Jurkat, Clone E6-1 (cell line): ENCODE results near the gene CLCNKB.

Source experiments
- DNase-seq: peaks from one replicate; pipeline ENCODE4 v3.0.0-alpha.2; 2011; ENCODE audit warnings: low read depth, low spot score
- H3K4me3 ChIP-seq: 2 replicates; pipeline ENCODE4 v1.5.1; 2011; ENCODE audit warnings: mild to moderate bottlenecking, low read length, control low read depth, moderate library complexity

The CLCNKB gene

DNA sequence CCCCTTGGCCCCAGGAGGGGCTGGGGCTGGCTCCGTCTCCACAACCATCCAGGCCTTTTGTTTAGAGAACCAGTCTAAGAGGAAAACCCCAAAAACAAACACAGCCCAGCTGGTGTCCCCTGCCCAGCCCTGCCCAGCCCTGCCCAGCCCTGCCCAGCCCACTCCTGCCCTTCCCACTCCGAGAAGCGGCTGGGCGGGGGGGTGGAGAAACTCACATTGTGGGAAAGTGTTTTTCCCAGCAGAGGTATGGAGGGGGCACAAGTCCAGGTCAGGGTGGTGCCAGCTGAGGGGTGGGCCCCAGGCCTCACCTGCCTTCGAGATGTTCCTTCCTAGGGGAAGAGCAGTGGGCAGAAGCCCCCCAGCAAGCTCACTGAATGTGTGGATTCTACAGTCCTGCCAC lies 39.9 kb downstream of the CLCNKB start:
- no peak overlapping the region for H3K4me3 ChIP-seq
- DNase-seq = no peak

DNA sequence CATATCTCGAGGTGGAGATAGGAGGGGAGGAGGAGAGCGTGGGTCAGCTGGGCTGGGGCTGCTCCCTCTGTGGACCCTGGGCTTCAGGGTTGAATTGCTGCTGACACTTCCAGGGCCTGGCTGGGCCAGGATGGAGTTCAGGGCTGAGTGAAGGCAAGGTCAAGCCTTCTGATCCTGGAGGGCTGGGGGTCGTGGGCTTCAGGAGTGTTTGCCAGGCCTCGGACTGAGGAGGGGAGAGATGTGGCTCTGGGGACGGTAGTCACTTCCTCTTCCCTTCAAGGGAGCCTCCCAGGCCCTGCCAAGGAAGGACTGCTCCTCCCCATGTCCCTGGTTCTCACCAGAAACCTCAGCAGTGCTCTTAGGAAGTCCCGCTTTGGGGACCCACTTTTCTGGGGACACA lies 41.9 kb downstream of the CLCNKB start:
- DNase-seq = no peak
- H3K4me3 ChIP-seq = no peak overlapping the region

DNA sequence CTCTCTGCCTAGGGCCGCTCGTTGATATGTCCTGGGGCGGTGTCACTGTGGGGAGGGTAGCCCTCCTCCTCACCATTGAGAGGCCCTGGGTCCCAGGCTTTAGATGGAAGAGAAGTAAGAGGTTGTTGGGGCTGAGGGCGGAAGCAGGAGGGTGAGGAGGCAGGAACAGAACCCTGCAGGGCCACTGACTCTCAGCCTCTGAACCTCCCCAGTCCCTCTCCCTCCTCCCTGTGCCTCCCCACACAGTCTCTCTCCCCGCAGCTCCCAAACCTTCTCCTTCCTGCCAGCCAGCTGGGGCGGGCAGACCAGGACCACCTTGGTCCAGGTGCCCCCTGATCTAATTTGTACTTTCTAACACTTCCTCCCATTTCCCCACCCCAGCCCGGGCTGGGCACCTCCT lies 44.2 kb downstream of the CLCNKB start:
- no peak for DNase-seq
- H3K4me3 ChIP-seq = no peak overlapping the region

DNA sequence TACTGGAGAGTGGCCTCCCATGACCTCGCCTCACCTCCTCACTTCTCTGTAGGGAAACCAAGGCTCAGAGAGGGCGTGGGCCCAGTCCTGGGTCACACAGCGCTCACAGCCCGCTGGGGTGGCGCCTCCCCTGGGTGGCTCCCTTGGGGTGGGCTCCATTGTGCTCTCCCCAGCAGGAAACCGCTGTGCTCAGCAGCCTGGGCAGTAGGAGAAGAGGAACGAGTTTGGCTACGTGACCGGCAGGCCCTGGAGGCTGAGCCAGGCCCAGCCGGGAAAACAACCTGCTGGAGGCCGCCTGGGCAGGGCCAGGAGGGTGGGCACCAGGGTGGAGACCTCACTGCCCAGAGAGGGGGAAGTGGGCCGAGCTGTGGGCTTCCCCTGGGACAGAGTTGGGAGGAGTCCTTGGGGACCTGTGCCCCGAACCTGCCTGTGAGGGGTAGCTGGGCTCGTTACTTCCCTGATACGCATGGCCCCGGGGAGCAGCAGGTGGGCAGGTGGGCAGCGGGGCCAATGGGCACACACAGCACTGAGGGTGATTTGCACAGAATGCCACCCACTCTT lies 44.8 kb downstream of the CLCNKB start:
- no peak overlapping the region for H3K4me3 ChIP-seq
- no peak for DNase-seq

DNA sequence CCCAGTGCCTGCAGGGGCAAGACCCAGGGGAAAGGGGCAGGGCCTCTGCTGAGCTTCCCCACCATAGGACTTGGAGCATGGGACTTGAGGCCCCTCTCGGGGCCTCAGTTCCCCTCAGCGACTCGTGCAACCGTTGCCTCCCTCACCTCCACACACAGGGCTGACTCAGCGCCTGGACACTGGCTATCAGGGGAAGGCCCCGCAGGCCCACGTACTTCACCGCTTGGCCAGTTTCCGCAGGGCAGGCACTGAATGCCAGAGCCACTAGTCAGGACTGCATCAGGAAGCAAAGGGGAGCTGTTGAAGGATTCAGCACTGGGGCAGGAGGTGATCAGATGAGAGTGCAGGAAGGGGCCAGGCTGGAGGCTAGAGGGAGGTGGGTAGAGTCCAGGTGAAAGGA lies 45.4 kb downstream of the CLCNKB start:
- no peak for DNase-seq
- H3K4me3 ChIP-seq = no peak overlapping the region

DNA sequence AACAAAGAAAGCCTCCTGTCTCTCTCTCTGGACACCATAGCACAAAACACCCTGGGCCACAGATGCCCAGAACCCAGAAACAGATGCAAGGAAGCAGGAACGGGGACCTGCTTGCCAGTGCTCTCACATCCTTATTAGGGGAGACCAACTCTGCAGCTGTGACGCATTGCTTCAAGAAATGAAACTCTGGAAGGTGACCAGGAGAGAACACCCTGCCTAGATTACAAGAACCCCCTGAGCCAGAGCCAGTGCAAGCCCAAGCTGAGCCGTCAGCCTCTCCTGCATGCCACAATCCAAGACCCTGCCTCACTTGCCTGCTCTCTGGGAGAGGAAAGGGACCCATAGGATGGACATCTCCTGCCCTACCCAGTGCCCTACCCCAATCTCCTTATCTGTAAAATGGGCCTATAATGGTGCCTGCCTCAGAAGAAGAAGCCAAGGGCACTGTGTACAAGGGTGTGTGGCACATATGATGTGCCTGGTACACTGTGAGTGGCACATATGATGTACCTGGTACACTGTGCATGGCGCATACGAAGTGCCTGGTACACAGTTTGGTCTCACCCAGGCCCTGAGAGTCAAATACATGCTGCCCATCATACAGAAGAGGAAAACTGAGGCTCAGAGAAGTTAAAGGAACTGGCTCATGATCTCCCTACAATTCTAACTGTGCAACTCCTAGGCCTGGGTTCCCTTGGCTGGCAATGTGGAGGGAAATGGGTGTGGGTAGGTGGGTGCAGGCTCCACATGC lies 46.7 kb downstream of the CLCNKB start:
- DNase-seq = no peak
- H3K4me3 ChIP-seq = no peak overlapping the region

DNA sequence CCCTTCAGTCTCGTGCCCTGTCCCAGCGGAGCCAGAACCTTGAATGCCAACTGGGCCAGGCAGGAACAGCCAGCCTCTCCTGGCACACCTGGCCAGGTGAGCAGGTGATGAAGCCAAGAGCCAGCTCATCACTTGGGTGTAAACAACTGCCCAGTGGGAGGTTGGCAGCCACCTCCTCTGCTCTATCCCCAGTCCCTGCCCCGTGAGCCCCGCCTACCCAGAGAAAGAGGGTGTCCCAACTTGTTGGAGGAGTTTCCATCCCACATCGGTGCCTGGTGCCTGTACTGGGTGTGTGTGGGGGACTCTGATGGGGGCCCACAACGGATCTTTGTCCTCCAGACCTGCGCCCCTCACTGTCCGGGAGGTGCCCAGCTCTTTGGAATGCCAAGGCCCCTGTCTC lies 47.7 kb downstream of the CLCNKB start:
- no peak overlapping the region for H3K4me3 ChIP-seq

DNA sequence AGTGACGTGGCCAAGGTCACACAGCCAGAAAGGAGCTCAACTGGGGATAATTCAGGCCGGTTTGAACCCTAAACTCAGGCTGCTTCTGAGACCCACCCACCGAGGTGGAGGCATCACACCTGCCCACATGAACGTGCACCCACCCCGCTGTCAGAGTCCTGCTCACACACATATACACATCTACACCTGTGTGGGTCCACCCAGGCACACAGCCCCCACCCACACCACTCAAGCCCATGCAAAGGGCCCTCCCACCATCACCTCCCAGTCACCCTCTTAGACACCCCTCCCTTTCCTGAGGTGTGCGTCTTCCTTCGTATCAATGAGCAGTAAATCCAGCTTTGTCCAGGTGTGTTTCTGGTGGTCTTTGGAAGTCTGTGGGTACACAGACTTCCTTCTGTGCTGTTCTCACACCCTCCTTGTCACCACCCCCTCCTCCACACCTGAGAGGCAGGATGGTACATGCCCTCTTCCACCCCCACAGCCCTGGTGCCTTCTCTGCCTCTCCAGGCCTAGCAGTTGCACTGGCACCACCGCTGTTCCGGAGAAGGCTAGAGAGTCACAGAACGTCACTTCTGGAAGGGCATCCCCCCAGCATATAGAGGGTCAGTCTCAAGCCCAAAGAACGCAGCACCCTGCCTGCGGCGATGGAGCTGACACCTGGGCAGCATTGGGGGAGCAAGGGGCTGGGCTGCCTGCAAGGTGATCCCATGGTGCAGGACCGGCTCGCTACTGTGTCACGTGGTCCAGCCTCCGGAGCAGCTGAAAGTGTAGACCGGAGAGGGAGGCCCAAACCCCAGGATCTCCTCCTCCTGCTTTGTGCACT lies 48.7 kb downstream of the CLCNKB start:
- DNase-seq = no peak
- no peak overlapping the region for H3K4me3 ChIP-seq

More for the DNA sequence above, 47.7 kb downstream of the CLCNKB start:
- no peak for DNase-seq

DNA sequence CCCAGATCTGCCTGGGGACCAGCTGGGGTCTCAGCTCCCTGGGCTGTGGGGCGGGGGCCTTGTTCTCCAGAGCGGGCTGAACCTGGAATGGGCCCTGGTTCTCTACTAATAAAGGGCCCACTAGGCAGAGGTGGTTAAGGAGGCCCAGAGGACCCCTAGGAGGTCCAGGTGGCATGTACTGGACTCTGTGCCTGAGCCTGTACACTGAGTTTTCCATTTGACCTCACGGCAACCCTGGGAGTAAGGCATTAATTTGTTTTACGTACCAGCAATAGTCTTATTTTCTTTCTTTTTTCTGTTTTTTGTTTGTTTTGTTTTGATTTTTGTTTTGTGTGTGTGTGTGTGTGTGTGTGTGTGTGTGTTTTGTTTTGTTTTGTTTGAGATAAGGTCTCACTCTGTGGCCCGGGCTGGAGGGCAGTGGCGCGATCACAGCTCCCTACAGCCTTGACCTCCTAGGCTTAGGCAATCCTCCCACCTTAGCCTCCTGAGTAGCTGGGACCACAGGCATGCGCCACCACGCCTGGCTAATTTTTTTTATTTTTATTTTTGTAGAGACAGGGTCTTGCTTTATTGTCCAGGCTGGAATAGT lies 49.4 kb downstream of the CLCNKB start:
- DNase-seq = no peak
- no peak overlapping the region for H3K4me3 ChIP-seq

DNA sequence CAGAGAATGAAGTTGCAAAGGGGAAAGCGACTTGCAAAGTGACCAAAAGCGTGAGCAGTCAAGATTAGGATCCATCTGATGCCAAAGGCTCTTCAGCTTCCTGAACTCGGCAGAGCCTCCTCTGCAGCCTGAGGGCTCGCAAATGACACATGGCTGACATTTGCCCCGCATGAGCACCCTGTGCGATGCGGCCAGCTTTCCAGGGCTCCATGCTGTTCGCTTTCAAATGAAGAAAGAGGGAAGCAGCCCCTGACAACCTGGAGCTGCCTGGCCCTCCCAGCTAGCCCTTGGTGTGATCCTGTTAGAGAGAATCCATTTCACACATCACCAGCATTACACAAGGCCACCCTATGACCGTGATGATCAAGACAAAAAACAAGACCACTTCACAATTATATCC lies 50.0 kb downstream of the CLCNKB start:
- no peak overlapping the region for H3K4me3 ChIP-seq
- no peak for DNase-seq

DNA sequence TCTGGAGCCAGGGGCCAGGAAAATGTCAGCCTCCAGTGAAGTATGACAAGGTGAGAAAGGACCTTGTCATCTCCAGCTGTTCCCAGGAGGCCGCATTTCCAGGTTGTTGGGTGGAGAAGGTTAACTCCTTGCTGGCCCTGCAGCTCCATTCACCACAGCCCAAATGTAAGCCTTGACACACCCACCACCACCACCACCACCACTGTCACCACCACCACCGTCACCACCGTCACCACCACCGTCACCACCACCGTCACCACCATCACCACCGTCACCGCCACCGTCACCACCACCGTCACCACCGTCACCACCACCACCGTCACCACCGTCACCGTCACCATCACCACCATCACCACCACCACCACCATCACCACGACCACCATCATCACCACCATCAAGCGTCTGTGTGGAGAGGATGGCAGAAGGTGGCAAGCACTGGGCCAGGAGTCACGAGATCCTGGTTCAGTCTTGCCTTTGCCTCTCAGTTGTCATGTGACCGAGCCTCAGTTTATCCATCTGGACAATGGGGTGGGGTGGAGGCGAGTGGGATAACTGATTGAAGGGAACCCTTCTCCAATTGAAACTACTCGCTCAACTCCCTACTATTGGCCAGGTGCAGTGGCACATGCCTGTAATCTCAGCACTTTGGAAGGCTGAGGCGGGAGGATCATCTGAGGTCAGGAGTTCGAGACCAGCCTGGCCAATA lies 51.0 kb downstream of the CLCNKB start:
- DNase-seq = no peak
- no peak overlapping the region for H3K4me3 ChIP-seq

DNA sequence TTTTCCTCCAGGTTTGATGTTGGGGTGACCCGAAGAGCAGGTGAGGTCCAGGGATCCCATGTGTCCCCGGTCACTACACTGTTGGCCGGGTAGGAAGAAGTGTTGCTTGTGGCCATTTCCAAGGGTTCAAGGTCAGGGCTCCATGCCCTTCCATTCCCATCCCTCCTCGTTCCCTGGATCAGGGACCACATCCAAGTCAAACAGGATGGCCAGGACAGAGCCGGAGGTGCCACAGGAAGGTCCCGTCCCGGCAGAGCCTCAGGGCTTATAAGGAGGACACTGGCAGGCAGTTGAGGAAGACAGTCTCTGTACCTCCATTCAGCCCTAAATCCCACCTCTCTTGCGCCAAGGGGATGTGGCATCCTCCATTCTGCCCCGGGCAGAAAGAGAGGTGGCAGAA lies 51.9 kb downstream of the CLCNKB start:
- no peak overlapping the region for H3K4me3 ChIP-seq
- no peak for DNase-seq

DNA sequence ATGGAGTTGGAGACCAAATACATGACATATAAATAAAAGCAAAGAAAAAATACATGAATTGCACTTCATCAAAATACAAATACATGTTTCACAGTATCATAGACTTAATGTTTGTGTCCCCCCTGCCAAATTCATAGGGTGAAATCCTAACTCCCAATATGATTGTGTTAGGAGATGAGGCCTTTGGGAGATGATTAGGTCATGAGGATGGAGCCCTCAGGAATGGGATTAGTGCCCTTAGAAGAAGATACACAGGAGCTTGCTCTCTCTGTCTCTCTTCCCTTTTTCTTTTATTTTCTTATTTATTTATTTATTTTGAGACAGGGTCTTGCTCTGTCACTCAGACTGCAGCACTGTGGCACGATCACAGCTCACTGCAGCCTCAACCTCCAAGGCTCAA lies 55.8 kb downstream of the CLCNKB start:
- DNase-seq = no peak

DNA sequence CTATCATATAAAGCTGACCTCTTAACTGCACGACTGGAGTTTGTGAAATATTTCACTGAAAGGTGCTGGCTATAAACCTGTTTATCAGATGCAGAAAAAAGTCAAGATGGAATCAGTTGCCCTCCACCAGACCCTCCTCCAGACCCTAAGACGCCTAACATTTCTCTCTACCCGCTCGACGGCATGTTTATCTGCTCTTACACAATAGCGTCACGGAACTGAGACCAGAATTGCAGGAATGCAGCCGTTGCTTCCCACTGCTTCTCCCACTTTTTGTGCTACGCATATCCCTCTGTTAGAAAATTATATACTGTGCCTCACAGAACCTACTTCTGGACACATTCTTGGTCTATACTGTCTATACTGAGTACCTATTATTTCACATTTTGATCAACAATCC lies 58.0 kb downstream of the CLCNKB start:
- no peak overlapping the region for H3K4me3 ChIP-seq
- no peak for DNase-seq

More for the DNA sequence above, 55.8 kb downstream of the CLCNKB start:
- no peak overlapping the region for H3K4me3 ChIP-seq
